ENCODE data around the gene MYO3A. TPM values are rescaled to one million over a fixed set of nuclear protein-coding genes. Genes with fewer than 3 reads are reported as not detected.

MYO3A gene
- total and polyA plus RNA-seq, 2 of the 4 experiments (the other 2 are of a cell fraction) = not detected

GRCh38 chr10:26067680-26068079, 133.7 kb downstream of the MYO3A start:
- Histone ChIP-seq H3K4me2 (ENCODE audit: low read depth, low read length) (no peak overlapping the region), H3K14ac (replicated peaks; ENCODE audit: low read depth, low read length) (no peak overlapping the region), H3K9me3 (ENCODE audit: control insufficient read depth, insufficient read depth, low read length) (no peaks in the 10 kb centered on the region), H3K4me3 (ENCODE audit: insufficient read depth, low read depth, low read length) (no peak overlapping the region), H2BK5ac (ENCODE audit: low read depth, low read length, poor library complexity, severe bottlenecking) (no peak overlapping the region), H4K8ac (ENCODE audit: low read depth in 2 of 2, low read length in 2 of 2) (no peak overlapping the region), H3K4me1 (ENCODE audit: control insufficient read depth, insufficient read depth, low read length) (no peaks in the 10 kb centered on the region), H2BK120ac (ENCODE audit: low read depth, low read length) (no peak overlapping the region), H2BK20ac (ENCODE audit: low read depth, low read length) (no peak overlapping the region), H2AK9ac (replicated peaks; ENCODE audit: low read depth, low read length, poor library complexity) (no peak overlapping the region), H4K5ac (ENCODE audit: low read depth, low read length) (no peak overlapping the region), H3K9ac (ENCODE audit: low read depth, low read length) (no peak overlapping the region), H4K91ac (ENCODE audit: insufficient read depth, low read depth, low read length) (no peak overlapping the region), H3K56ac (ENCODE audit: extremely low read depth, insufficient read depth, low read length) (no peak overlapping the region), H3K23ac (ENCODE audit: low read depth, low read length) (no peak overlapping the region), H3K79me1 (ENCODE audit: low read depth in 1 of 2, low read length in 2 of 2) (no peaks in the 10 kb centered on the region), H3K27ac (ENCODE audit: insufficient read depth, low read length) (no peak overlapping the region), H3K36me3 (ENCODE audit: control insufficient read depth, insufficient read depth, low read length) (no peaks in the 10 kb centered on the region), H3K9me1 (ENCODE audit: insufficient read depth, low read length) (no peaks in the 10 kb centered on the region), H4K20me1 (ENCODE audit: insufficient read depth, low read length) (no peaks in the 10 kb centered on the region), H3K27me3 (ENCODE audit: control insufficient read depth, insufficient read depth, low read length) (no peaks in the 10 kb centered on the region), H2BK15ac (ENCODE audit: low read depth, low read length) (no peak overlapping the region), H3K18ac (ENCODE audit: low read depth, low read length) (no peak overlapping the region), H2AK5ac (ENCODE audit: low read depth, low read length) (no peak overlapping the region), H3K4ac (ENCODE audit: low read depth, low read length) (no peak overlapping the region), H2AFZ (replicated peaks; ENCODE audit: low read length, poor library complexity) (no peak overlapping the region)
- dilution Hi-C loops (cut with HindIII; ENCODE audit: low sequenced_read_pairs, unreplicated experiment) (no loop called here), intact Hi-C loops (cut with micrococcal nuclease) (no loop called here), in situ Hi-C loops (cut with MboI; ENCODE audit: low sequenced_read_pairs) (no loop called here)
- DNase-seq (no peak), ATAC-seq (ENCODE audit: low read depth) (no peak)
- ChIA-PET POLR2A (ENCODE audit: unreplicated experiment) (no interaction called here), CTCF (no interaction called here)
- no TSS peak for BruUV-seq (replicated peaks)
- WGBS, 2 experiments (ENCODE audit: extremely low coverage in 2 of 2, insufficient read length in 1 of 2) = 17% methylated on average over 1 of the region's 1 CpG; no CpG with 5 or more reads in 1 of the 2 experiments
- no peak for TF ChIP-seq CHD1 (IDR thresholded peaks at IDR 0.05; ENCODE audit: low read depth, low read length)
- TF ChIP-seq NFE2L2 (IDR thresholded peaks at IDR 0.05; ENCODE audit: low read depth, low read length) = no peak
- TF ChIP-seq CEBPB (IDR thresholded peaks at IDR 0.05; ENCODE audit: low read depth, low read length) = no peak
- no peak for TF ChIP-seq RCOR1 (IDR thresholded peaks at IDR 0.05; ENCODE audit: insufficient replicate concordance, low read length)
- no peak for TF ChIP-seq RFX5 (IDR thresholded peaks at IDR 0.05; ENCODE audit: low read depth, low read length)
- no peak for TF ChIP-seq USF2 (IDR thresholded peaks at IDR 0.05; ENCODE audit: low read depth, low read length)
- TF ChIP-seq SMC3 (IDR thresholded peaks at IDR 0.05; ENCODE audit: low read depth, low read length) = no peak
- TF ChIP-seq, protein P1, sequence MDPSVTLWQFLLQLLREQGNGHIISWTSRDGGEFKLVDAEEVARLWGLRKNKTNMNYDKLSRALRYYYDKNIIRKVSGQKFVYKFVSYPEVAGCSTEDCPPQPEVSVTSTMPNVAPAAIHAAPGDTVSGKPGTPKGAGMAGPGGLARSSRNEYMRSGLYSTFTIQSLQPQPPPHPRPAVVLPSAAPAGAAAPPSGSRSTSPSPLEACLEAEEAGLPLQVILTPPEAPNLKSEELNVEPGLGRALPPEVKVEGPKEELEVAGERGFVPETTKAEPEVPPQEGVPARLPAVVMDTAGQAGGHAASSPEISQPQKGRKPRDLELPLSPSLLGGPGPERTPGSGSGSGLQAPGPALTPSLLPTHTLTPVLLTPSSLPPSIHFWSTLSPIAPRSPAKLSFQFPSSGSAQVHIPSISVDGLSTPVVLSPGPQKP (IDR thresholded peaks at IDR 0.05; ENCODE audit: borderline replicate concordance, low read depth, low read length) = no peak
- no peak for TF ChIP-seq MXI1 (IDR thresholded peaks at IDR 0.05; ENCODE audit: borderline replicate concordance, low read depth, low read length)
- no peak for TF ChIP-seq RAD21 (IDR thresholded peaks at IDR 0.05; ENCODE audit: low read length)
- TF ChIP-seq CTCF (conservative IDR thresholded peaks at IDR 0.05; ENCODE audit: low read depth, low read length) = no peak
- no peak for TF ChIP-seq MAZ (IDR thresholded peaks at IDR 0.05; ENCODE audit: borderline replicate concordance, low read depth, low read length)
- no peak for TF ChIP-seq BHLHE40 (IDR thresholded peaks at IDR 0.05; ENCODE audit: low read depth, low read length)
- no peak for TF ChIP-seq MAFK (IDR thresholded peaks at IDR 0.05; ENCODE audit: low read depth, low read length)
